WTC11 (cell line): Measurements from ENCODE around the gene SLC16A10.

Source experiments
- CTCF ChIP-seq: fragments of 200-600 bp; IDR thresholded peaks from 2 replicates; pipeline ENCODE4 v1.8.0; 2022; ENCODE audit warnings: antibody characterized with exemption
- EMX1 ChIP-seq: fragments of 250-450 bp; sonication (Bioruptor Pico); IDR thresholded peaks from 2 replicates; pipeline ENCODE4 v1.8.0; 2021; ENCODE audit warnings: mild to moderate bottlenecking
- HMGXB4 ChIP-seq: sonication (generic); formaldehyde crosslinking; IDR thresholded peaks from 2 replicates; pipeline ENCODE4 v1.8.1; 2023; ENCODE audit warnings: mild to moderate bottlenecking, moderate library complexity, missing genetic modification reagents
- NR3C1 ChIP-seq: sonication (generic); formaldehyde crosslinking; conservative IDR thresholded peaks from 2 replicates; pipeline ENCODE4 v1.8.1; 2023; ENCODE audit warnings: low read depth, mild to moderate bottlenecking, missing genetic modification reagents

- TF ChIP-seq HMGXB4 (CRISPR knock-in tag) (no peak), CTCF (no peak), NR3C1 (no peak), EMX1 (CRISPR knock-in tag) (no peak)
These were observed 14.7 kb downstream of the SLC16A10 start for GRCh38 chr6:111101987-111102386.
